HG03469 (cell line): ENCODE measurements around the gene BNC2.

ENCODE experiments used
- ATAC-seq: cut with Tn5 transposase; IDR thresholded peaks from one replicate; pipeline ENCODE4 v1.9.1; 2021; ENCODE audit warnings: mild to moderate bottlenecking, moderate library complexity, moderate number of reproducible peaks; ENCODE audit not compliant: unreplicated experiment

BNC2 gene

GRCh38 chr9:16821344-16821743 lies 49.1 kb downstream of the BNC2 start:
- no peak for ATAC-seq

DNA sequence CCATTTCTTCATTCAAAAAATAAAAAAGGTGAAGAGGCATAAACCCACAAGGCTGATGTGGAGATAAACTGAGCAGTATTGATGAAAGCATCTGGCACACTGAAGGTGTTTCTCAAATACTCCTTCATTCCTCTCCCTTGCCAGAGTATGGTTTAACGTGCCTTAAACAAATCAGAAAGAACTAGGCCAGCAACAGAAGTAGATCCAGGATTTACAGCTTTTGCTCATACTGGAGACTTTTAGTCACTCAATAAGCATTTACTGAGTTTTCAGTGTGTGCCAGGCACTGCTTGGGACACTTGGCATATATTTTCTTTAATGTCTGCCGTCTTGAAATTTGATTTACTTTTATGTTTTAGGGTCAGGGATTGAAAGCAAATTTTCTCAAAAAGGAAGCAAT lies 53.0 kb downstream of the BNC2 start:
- no peak for ATAC-seq

DNA sequence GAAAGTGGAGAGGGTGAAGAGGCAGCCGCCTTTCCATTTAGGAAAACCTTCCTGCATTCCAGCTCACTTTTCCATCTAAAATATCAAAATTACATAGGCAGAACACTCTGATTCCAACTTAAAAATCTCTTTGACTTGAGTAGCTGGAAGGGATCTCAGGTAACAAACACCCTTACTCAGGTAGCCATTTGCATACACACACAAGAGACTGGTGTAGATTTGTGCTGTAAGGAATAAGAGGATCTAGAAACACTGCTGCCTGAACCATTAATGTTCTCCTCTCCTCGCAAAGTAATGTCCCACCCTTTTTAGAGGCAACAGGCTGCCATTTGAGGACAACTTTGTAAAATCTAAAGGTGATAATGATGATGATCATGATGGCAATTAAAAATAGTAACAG lies 53.5 kb downstream of the BNC2 start:
- no peak for ATAC-seq

DNA sequence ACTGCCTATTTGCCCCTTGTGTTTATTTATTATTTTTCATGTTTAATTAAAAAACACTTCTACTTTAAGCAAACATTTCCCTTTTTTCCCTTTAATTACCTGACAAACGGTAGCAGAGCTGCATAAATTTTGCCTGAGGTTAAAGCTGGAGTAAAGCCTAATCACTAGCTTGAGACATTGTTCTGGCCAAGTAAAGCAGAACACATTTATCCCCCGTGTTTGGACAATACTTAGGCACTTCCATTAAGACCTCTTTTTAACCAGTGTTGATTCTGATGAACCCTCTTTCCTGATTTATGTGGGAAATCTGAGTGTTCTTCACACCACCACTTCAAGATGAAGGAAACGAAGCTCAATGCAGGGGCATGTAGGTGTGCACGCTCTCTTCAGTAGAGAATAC lies 54.5 kb downstream of the BNC2 start:
- no peak for ATAC-seq

- no peak for ATAC-seq
These were observed 55.4 kb downstream of the BNC2 start for GRCh38 chr9:16815079-16815478.

DNA sequence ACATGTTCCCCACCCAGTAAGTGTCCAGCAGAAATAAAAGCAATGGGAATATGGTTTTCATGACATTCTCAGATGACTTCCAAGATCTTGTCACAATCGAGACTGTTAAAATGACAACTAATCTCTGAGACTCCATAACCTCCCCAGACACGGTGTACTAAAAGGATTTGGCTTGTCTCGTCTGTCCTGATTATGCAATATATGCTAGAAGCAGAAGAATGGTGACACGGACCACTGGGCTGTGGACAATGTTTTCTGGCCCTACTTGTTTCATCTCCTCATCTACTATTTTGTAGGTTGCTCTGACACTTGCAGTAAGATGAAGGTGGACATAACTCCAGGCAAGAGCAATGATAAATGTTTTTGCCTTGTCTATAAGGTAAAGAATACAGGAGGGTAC lies 56.6 kb downstream of the BNC2 start:
- ATAC-seq = no peak

DNA sequence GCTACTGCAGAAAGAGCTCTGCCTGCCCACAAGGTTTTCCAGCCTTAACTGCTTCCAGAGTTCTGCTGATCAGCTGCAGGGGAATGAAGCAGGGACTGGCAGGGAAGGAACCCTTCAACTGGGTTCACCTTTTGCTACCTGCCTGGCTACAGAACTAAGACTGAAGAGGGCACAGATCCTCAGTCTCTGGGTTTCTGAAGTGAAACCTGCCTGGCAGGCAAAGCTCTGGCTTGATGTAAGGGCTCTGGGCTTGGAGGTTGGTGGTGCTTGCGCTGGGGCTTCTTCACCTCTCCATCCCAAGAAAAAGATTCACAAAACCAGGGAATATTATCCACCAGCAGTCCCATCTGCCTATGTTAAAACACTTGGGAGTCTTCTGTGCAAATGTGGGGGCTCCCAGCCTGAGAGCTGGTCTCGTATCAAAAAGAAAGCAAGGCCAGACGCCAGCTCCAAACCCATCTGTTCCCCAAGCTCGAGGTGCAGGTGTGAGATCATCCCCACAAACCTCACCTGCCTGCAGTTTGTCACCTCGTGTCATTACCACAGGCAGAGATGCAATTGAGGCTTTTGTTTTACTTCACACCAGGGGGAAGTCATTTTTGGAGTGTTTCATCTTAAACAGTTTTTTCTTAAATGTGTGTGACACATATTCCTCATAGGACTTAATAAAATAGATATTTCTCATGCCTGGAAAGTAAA lies 58.3 kb downstream of the BNC2 start:
- no peak for ATAC-seq

DNA sequence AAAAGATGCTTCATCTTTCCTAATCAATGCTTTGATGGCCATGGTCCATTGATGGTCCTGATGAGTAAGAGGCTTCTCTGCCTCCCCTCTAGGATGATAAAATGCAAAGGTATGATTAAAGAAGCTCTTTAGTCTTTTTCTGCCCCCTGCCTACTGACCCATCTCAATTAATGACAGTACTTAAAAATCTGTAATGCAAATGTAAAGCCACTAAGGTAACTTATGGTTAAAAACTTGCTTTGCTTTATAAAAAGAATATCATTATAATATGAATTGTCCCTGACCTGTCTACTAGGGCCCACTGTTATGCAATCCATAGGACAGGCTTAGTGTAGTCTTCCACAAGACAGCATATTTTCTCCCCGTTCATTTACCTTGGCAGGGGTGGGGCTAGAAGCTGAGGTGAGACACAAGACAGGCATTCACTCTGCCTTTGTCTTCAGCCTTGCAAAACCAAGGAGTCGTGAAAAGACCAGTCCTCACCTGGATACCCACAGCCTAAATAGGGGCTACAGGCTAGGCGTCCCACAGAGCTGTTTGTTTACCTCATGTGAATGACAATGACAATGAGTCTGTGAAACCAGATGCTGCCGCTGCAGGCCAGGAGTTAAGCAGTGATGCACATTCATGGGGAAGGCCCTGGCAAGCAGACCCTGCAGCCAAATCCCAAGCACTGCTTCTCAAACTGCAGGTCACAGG lies 60.4 kb downstream of the BNC2 start:
- no peak for ATAC-seq

GRCh38 chr9:16806674-16807073 lies 63.8 kb downstream of the BNC2 start:
- no peak for ATAC-seq

DNA sequence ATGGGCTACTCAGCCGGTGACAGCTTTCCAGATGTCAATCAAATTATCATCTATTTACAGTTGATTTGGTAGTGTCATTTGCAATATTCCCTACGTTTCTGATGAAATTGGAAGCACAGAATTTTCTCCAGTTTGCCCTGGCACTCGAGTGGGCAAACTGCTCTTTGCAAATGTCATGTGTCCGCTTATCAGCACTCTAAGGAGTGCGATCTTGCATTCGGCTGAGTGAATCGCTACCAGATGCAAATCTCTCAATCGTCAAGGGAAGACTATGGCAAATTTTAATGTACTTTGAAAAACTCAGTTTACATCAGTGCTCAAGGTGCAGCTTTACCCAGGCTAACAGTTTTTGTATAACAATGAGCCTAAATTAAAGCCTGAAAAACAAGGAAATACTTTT lies 66.8 kb downstream of the BNC2 start:
- no peak for ATAC-seq

DNA sequence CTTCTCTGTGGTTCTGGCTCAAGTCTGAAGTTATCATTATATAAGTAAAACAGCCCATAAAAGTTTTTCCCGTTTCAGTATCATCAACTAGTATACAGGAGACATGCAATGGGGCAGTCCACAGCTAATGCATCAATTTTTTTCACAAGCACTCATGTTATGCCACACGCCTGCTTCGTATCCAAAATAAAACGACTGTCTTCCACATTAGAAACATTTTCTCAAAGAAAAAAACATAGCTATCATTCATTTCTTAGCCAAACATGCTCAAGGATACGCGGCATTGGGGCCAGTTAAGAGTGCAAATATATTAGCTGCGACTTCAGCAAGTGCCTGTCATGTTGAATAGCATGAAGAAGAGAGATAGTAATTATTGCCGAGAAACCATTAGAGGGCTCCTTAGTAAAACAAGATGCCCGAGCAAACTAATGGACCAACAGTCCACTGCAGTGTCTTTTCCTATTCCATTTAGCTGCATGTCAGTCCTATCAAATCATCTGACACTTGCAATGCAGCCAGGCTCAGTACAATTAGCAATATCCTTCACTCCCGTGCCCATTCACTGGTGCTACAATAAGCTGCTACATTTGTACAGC lies 68.5 kb downstream of the BNC2 start:
- ATAC-seq = no peak

- no peak for ATAC-seq
These were observed 74.1 kb downstream of the BNC2 start for GRCh38 chr9:16796304-16796825.

- ATAC-seq = no peak
These were observed 75.4 kb downstream of the BNC2 start for GRCh38 chr9:16794871-16795639.

DNA sequence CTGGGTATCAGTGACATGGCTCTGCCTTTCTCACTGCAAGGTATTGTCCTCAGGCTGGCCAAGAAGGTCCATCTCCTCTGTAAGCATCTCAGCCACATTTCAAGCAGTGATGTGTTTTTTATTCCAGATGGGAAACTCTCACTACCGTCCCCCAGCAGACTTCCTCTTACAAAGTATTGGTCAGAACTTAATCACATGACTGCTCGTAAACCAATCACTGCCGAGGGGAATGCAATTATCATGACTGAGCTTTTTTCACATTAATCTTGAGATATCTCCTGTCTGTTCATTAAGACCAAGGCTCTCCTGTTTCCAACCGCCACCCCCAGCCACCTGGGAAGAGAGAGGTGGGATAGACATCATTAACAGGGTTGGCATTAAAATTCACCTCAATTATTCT lies 76.4 kb downstream of the BNC2 start:
- no peak for ATAC-seq

DNA sequence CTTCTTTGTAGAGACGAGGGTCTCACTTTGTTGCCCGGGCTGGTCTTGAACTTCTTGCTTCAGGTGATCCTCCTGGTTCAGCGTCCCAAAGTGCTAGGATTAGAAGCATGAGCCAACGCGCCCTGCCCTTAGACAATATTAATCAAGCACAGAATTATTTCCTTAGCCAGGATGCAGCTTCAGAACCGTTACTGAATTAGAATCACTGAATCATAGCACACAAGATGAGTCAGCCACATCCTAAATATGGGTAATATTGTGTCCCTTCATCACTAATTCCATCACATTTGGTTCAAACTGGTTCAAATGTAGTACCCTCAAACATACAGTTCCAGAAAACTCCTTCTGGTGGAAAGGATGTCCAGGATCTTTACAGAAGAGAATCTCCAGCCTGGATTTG lies 82.7 kb downstream of the BNC2 start:
- ATAC-seq = no peak

- no peak for ATAC-seq
These were observed 86.5 kb downstream of the BNC2 start for GRCh38 chr9:16784002-16784401.

DNA sequence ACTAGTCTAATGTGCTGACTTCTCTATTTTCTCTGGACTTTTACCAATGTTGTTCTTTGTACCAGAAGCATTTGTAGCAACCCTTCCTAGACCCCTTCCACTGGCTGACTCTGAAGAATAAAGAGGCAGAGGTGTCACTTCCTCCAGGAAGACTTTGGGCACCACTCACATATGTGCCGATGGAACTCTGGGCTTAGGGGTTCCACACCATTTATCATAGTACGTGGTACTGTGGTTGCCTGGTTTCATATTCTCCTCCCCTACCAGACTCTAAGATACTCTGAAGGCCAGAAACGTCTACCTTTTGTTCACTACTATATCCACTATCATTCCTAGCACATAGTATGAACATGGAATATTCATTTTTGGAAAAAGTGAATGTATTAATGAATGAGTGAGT lies 88.0 kb downstream of the BNC2 start:
- ATAC-seq = no peak

DNA sequence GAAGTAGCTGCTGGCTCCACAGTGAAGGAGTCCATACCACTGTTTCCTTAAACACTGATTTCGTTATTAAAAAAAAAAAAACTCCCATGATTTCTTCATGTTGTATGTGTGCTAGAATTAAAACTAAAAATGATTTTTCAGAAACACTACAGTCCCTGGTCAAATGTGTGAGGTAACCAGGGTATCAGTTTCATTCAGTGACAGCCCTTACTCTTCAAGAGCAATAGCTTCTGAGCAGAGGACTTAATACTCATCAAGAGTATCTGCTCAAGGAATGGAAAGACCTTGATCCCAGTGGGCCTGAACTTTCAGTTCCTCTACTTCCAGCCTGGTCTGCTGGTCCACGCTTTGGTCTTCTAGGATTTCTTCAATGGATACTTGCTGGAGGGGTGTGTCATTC lies 95.1 kb downstream of the BNC2 start:
- no peak for ATAC-seq

- ATAC-seq = no peak
These were observed 96.9 kb downstream of the BNC2 start for GRCh38 chr9:16773617-16774016.

- no peak for ATAC-seq
These were observed 97.4 kb downstream of the BNC2 start for GRCh38 chr9:16773116-16773515.

DNA sequence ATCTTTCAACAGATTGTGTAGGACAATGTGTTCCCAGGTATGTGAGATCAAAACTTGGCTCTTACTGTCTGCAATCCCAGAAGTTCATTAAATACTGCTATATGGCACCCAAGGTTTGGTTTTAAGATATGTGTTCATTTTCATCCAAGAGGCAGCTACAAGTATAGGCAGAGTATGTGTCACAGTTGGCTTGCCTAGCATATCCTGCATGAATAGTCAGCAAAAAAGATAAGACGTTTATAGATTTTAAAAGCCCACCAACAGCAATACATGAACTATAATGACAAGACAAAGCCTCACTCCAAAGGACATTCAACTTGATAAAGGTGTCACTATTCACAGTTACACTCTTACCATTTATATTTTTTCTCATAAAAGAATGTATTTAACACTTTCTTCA lies 99.1 kb downstream of the BNC2 start:
- ATAC-seq = no peak
